Measurements from ENCODE around the gene PIEZO1.

DNA sequence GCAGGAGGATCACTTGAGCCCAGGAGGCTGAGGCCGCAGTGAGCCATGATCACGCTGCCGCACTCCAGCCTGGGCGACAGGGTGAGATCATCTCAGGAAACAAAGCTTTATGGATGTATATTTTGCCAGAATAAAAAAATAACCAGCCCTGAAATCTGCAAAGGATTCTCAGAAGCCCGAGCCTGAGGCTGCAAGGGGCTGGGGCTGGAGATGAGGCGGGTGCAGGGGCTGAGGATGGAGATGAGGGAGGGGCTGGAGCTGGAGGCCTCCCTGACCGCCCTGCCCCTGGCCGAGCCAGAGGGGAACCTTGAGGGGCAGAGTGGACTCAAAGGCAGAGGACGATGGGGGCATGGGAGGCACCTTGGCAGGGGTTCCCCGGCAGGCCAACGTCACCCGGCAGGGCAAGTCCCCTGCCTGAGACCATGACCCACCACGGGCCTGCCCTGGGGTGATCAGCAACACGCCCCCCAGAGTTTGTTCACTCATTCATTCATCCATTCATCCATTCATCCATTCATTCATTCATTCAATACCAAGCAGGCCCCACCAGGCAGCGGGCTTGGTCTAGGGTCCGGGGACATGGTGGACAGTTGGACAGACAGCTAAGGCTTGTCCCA, 32.5 kb downstream of the PIEZO1 start:
- TF ChIP-seq, protein P1, sequence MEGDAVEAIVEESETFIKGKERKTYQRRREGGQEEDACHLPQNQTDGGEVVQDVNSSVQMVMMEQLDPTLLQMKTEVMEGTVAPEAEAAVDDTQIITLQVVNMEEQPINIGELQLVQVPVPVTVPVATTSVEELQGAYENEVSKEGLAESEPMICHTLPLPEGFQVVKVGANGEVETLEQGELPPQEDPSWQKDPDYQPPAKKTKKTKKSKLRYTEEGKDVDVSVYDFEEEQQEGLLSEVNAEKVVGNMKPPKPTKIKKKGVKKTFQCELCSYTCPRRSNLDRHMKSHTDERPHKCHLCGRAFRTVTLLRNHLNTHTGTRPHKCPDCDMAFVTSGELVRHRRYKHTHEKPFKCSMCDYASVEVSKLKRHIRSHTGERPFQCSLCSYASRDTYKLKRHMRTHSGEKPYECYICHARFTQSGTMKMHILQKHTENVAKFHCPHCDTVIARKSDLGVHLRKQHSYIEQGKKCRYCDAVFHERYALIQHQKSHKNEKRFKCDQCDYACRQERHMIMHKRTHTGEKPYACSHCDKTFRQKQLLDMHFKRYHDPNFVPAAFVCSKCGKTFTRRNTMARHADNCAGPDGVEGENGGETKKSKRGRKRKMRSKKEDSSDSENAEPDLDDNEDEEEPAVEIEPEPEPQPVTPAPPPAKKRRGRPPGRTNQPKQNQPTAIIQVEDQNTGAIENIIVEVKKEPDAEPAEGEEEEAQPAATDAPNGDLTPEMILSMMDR (IDR thresholded peaks at IDR 0.05): no peak
- TF ChIP-seq POLR2A (IDR thresholded peaks at IDR 0.05): no peak
